GM12864 (cell line): Measurements from ENCODE around the gene KCNIP1.

ENCODE experiments used
- DNase-seq: peaks from one replicate; pipeline ENCODE4 v3.0.0-alpha.2; 2011; ENCODE audit warnings: low read depth
- H3K4me3 ChIP-seq: 2 replicates; pipeline ENCODE4 v1.5.1; 2011; ENCODE audit warnings: mild to moderate bottlenecking, low read depth, low read length, control low read depth
- CTCF ChIP-seq: IDR thresholded peaks from 2 replicates; pipeline ENCODE4 v1.5.1; 2011; ENCODE audit warnings: low read depth, mild to moderate bottlenecking, moderate library complexity, low read length, control low read depth, inconsistent platforms; ENCODE audit errors: missing control alignments

The KCNIP1 gene

GRCh38 chr5:170611449-170612090 is 107.8 kb downstream of the KCNIP1 start:
- DNase-seq, result no peak
- H3K4me3 ChIP-seq, result no peak overlapping the region
- no peak for TF ChIP-seq CTCF

- TF ChIP-seq CTCF, result no peak
- H3K4me3 ChIP-seq, result no peak overlapping the region
- no peak for DNase-seq
These were observed 108.4 kb downstream of the KCNIP1 start for GRCh38 chr5:170612256-170612678.

GRCh38 chr5:170614065-170614490 is 110.3 kb downstream of the KCNIP1 start:
- no peak for TF ChIP-seq CTCF
- DNase-seq, result no peak
- H3K4me3 ChIP-seq, result no peak overlapping the region

- H3K4me3 ChIP-seq, result no peak overlapping the region
- no peak for TF ChIP-seq CTCF
- no peak for DNase-seq
These were observed 110.9 kb downstream of the KCNIP1 start for GRCh38 chr5:170614720-170615119.

- TF ChIP-seq CTCF, result no peak
- no peak overlapping the region for H3K4me3 ChIP-seq
- no peak for DNase-seq
These were observed 114.0 kb downstream of the KCNIP1 start for GRCh38 chr5:170617533-170618490.

- DNase-seq, result no peak
- TF ChIP-seq CTCF, result no peak
- H3K4me3 ChIP-seq, result no peak overlapping the region
These were observed 116.0 kb downstream of the KCNIP1 start for GRCh38 chr5:170619869-170620268.
